ENCODE results near the gene MCTP1.

DNA sequence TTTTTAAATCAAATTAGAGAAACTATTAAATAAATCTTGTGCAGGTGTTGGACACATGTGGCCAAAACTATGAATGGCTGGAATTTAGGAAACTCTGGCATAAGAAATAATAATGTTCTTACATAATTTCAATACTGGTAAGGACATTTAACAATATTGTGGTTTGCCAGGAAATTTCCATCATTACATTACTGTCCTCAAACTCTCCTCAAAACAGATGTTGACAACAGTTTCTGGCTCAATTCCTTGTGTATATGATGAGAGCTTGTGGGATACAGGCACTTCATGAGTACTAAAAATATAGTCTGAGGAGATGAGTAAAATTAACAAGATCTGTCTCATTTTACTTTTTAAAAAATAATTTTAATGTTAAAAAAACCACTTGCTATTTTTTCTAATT is 27.9 kb downstream of the MCTP1 start:
- TF ChIP-seq, protein P1, sequence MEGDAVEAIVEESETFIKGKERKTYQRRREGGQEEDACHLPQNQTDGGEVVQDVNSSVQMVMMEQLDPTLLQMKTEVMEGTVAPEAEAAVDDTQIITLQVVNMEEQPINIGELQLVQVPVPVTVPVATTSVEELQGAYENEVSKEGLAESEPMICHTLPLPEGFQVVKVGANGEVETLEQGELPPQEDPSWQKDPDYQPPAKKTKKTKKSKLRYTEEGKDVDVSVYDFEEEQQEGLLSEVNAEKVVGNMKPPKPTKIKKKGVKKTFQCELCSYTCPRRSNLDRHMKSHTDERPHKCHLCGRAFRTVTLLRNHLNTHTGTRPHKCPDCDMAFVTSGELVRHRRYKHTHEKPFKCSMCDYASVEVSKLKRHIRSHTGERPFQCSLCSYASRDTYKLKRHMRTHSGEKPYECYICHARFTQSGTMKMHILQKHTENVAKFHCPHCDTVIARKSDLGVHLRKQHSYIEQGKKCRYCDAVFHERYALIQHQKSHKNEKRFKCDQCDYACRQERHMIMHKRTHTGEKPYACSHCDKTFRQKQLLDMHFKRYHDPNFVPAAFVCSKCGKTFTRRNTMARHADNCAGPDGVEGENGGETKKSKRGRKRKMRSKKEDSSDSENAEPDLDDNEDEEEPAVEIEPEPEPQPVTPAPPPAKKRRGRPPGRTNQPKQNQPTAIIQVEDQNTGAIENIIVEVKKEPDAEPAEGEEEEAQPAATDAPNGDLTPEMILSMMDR (conservative IDR thresholded peaks at IDR 0.05; ENCODE audit: low read length): no peak
- TF ChIP-seq EZH2phosphoT487 (IDR thresholded peaks at IDR 0.05; ENCODE audit: borderline replicate concordance, low read depth, low read length): no peak
